Measurements from ENCODE around the gene DDIT4. TPM values are rescaled to one million over a fixed set of nuclear protein-coding genes. Genes with fewer than 3 reads are reported as not detected.
A peak's percentile ranks its signal among the peaks of the same experiment; 100 is the strongest.

The DDIT4 gene
- total and polyA plus RNA-seq, 9 of the 15 experiments (the other 6 are each of a cell fraction or from before 2014, with no cell fraction given), result 8.2 to 675 (median 159) TPM

- TF ChIP-seq STAT5A (IDR thresholded peaks at IDR 0.05; ENCODE audit: borderline replicate concordance, low read length) (no peak), TARDBP (IDR thresholded peaks at IDR 0.05) (no peak), NEUROD1 (IDR thresholded peaks at IDR 0.05; ENCODE audit: borderline replicate concordance, low read depth, low read length, partially characterized antibody) (no peak), HNRNPUL1 (IDR thresholded peaks at IDR 0.05; ENCODE audit: low read length) (no peak), CHAMP1 (IDR thresholded peaks at IDR 0.05) (no peak), DPF2 (IDR thresholded peaks at IDR 0.05) (no peak), ETV5 (CRISPR knock-in tag; IDR thresholded peaks at IDR 0.05; ENCODE audit: low read depth) (no peak), TFAM (CRISPR knock-in tag; conservative IDR thresholded peaks at IDR 0.05) (no peak), MCM7 (IDR thresholded peaks at IDR 0.05) (no peak), PHF8 (IDR thresholded peaks at IDR 0.05; ENCODE audit: borderline replicate concordance, low read length) (no peak), ZNF354B (CRISPR knock-in tag; IDR thresholded peaks at IDR 0.05) (no peak), RBM22 (IDR thresholded peaks at IDR 0.05; ENCODE audit: low read depth, low read length, poor library complexity, severe bottlenecking) (peak; percentile 96), CCAR2 (IDR thresholded peaks at IDR 0.05; ENCODE audit: low read depth, low read length) (no peak), BRF2 (IDR thresholded peaks at IDR 0.05; ENCODE audit: borderline replicate concordance, insufficient read depth, insufficient read length) (no peak), ARHGAP35 (IDR thresholded peaks at IDR 0.05; ENCODE audit: partially characterized antibody) (no peak), NR2F6 (CRISPR knock-in tag; IDR thresholded peaks at IDR 0.05) (no peak), PKNOX1 (IDR thresholded peaks at IDR 0.05) (no peak), FOXA3 (CRISPR knock-in tag; conservative IDR thresholded peaks at IDR 0.05 in 1 of 2, IDR thresholded peaks at IDR 0.05 in 1 of 2) (peak in 1 of 2 experiments; percentile 80; a peak in 2 of 4 replicates), HDAC2 (IDR thresholded peaks at IDR 0.05) (no peak), RBM15 (IDR thresholded peaks at IDR 0.05; ENCODE audit: insufficient read depth, low read length) (no peak), ZNF696 (CRISPR knock-in tag; conservative IDR thresholded peaks at IDR 0.05) (no peak), AFF4 (CRISPR knock-in tag; IDR thresholded peaks at IDR 0.05) (0 out of 2 replicates have a peak, but pooled peaks have one; percentile 34)
Observed at GRCh38 chr10:72274730-72275350, 1.1 kb downstream of the DDIT4 start (continued).
